Measurements from ENCODE around the gene RNF135.
A peak's percentile ranks its signal among the peaks of the same experiment; 100 is the strongest.
"Not testable (repeated sequence)": the region's sequence is repeated elsewhere in the genome, so short reads cannot be mapped to it uniquely, and the experiment has no call there.

Gene RNF135

GRCh38 chr17:30956764-30957374 lies 14.0 kb upstream of the RNF135 start:
- no peak for DNase-seq

- no peak for DNase-seq
Observed at GRCh38 chr17:30957741-30958140, 13.1 kb upstream of the RNF135 start.

- peak; percentile 77 for DNase-seq
Observed at GRCh38 chr17:30958187-30958586, 12.7 kb upstream of the RNF135 start.

- DNase-seq, result peak; percentile 28
Observed at GRCh38 chr17:30961209-30962188, 9.3 kb upstream of the RNF135 start.

GRCh38 chr17:30964312-30964711 lies 6.5 kb upstream of the RNF135 start:
- not testable (repeated sequence) for DNase-seq

GRCh38 chr17:30964876-30965275 lies 6.0 kb upstream of the RNF135 start:
- DNase-seq, result no peak

GRCh38 chr17:30965686-30966085 lies 5.2 kb upstream of the RNF135 start:
- no peak for DNase-seq

- DNase-seq, result not testable (repeated sequence)
Observed at GRCh38 chr17:30967911-30968310, 2.9 kb upstream of the RNF135 start.

- DNase-seq, result peak; percentile 50
Observed at GRCh38 chr17:30969989-30970830, 629 bp upstream of the RNF135 start.

- DNase-seq, result no peak
Observed at GRCh38 chr17:30975042-30975820, 4.4 kb downstream of the RNF135 start.

- DNase-seq, result not testable (repeated sequence)
Observed at GRCh38 chr17:30979919-30980318, 9.1 kb downstream of the RNF135 start.

GRCh38 chr17:30981531-30982519 lies 11.0 kb downstream of the RNF135 start:
- DNase-seq, result no peak

GRCh38 chr17:30982855-30983254 lies 12.0 kb downstream of the RNF135 start:
- no peak for DNase-seq

GRCh38 chr17:30990458-30990857 lies 19.6 kb downstream of the RNF135 start:
- no peak for DNase-seq

- DNase-seq, result no peak
Observed at GRCh38 chr17:30992551-30992950, 21.7 kb downstream of the RNF135 start.

GRCh38 chr17:30995347-30995746 lies 24.5 kb downstream of the RNF135 start:
- no peak for DNase-seq

GRCh38 chr17:30996486-30996885 lies 25.6 kb downstream of the RNF135 start:
- DNase-seq, result no peak

GRCh38 chr17:30997270-30997669 lies 26.4 kb downstream of the RNF135 start:
- DNase-seq, result no peak

GRCh38 chr17:30997842-30998241 lies 27.0 kb downstream of the RNF135 start:
- no peak for DNase-seq

GRCh38 chr17:31002047-31002446 lies 31.2 kb downstream of the RNF135 start:
- DNase-seq, result no peak
